SK-N-SH (cell line): ENCODE data around the gene USE1. TPM values are rescaled to one million over a fixed set of nuclear protein-coding genes. Genes with fewer than 3 reads are reported as not detected.

Experiments
- CTCF ChIA-PET: fragments of 300-600, 350-600 bp; formaldehyde crosslinking; extraction: SDS; loops from one replicate; lab custom pipeline; 2021; lab: Yijun Ruan, JAX
- POLR2A ChIA-PET: fragments of 350-600 bp; sonication (Branson Sonifier 250); formaldehyde crosslinking; extraction: SDS; loops from one replicate; lab custom pipeline; 2020; ENCODE audit warnings: antibody characterized with exemption, inconsistent platforms; lab: Yijun Ruan, JAX
- DNase-seq: peaks from one replicate; pipeline ENCODE4 v3.0.0; 2012
- H2AFZ ChIP-seq: fragments of 200-600 bp; sonication (generic); 2 replicates; pipeline ENCODE4 v1.8.1; 2016; ENCODE audit warnings: antibody characterized with exemption, mild to moderate bottlenecking, low read depth
- H3F3A ChIP-seq: fragments of 200-600 bp; sonication (generic); replicated peaks from 2 replicates; pipeline ENCODE3; 2016; ENCODE audit warnings: antibody characterized with exemption, mild to moderate bottlenecking; ENCODE audit not compliant: insufficient read depth
- H3K27ac ChIP-seq, 2 experiments: fragments of 200-500 bp in 1 of 2; fragments of 200-600 bp in 1 of 2; sonication (Bioruptor generic) in 1 of 2; sonication (generic), shearing (Covaris generic) in 1 of 2; 2 replicates each; pipeline versions ENCODE4 v1.5.1 to v1.6.1; 2014 to 2016; ENCODE audit warnings: low read depth in 2 of 2, inconsistent platforms in 1 of 2, low read length in 1 of 2, mild to moderate bottlenecking in 1 of 2, mixed read lengths in 1 of 2
- H3K27me3 ChIP-seq: fragments of 200-600 bp; sonication (generic), shearing (Covaris generic); 2 replicates; pipeline ENCODE4 v1.6.1; 2016; ENCODE audit warnings: mixed run types; ENCODE audit not compliant: insufficient read depth
- H3K36me3 ChIP-seq, 2 experiments: fragments of 200-500 bp in 1 of 2; fragments of 200-600 bp in 1 of 2; sonication (Bioruptor generic) in 1 of 2; sonication (generic) in 1 of 2; replicated peaks in 1 of 2; 2 replicates each; pipeline versions ENCODE3 to v1.5.1; 2014 to 2016; ENCODE audit warnings: low read length in 1 of 2, mild to moderate bottlenecking in 1 of 2; ENCODE audit not compliant: insufficient read depth in 2 of 2, control insufficient read depth in 1 of 2
- H3K4me1 ChIP-seq, 2 experiments: fragments of 200-500 bp in 1 of 2; fragments of 200-600 bp in 1 of 2; sonication (Bioruptor generic) in 1 of 2; sonication (generic), shearing (Covaris generic) in 1 of 2; 2 replicates each; pipeline versions ENCODE4 v1.5.1 to v1.6.1; 2014 to 2016; ENCODE audit warnings: low read depth in 1 of 2, low read length in 1 of 2, mixed run types in 1 of 2; ENCODE audit not compliant: insufficient read depth in 2 of 2, control insufficient read depth in 1 of 2
- H3K4me2 ChIP-seq: fragments of 200-600 bp; sonication (generic), shearing (Covaris generic); 2 replicates; pipeline ENCODE4 v1.6.1; 2017; ENCODE audit warnings: mixed run types
- H3K4me3 ChIP-seq, 2 experiments: fragments of 200-500 bp in 1 of 2; fragments of 200-600 bp in 1 of 2; sonication (Bioruptor generic) in 1 of 2; sonication (generic), shearing (Covaris generic) in 1 of 2; 2 replicates each; pipeline versions ENCODE4 v1.5.1 to v1.8.1; 2014 to 2016; ENCODE audit warnings: low read depth in 2 of 2, inconsistent platforms in 1 of 2, low read length in 1 of 2, mild to moderate bottlenecking in 1 of 2, mixed read lengths in 1 of 2, moderate library complexity in 1 of 2
- H3K79me2 ChIP-seq: fragments of 200-600 bp; sonication (generic); 2 replicates; pipeline ENCODE4 v1.8.1; 2017; ENCODE audit warnings: mild to moderate bottlenecking; ENCODE audit not compliant: insufficient read depth
- H3K9ac ChIP-seq: fragments of 200-600 bp; sonication (generic); 2 replicates; pipeline ENCODE4 v1.6.1; 2017; ENCODE audit warnings: mixed run types
- H3K9me2 ChIP-seq: fragments of 200-600 bp; sonication (generic); 2 replicates; pipeline ENCODE4 v1.6.1; 2017; ENCODE audit warnings: mixed run types
- H3K9me3 ChIP-seq: fragments of 200-600 bp; sonication (generic); 2 replicates; pipeline ENCODE4 v1.6.1; 2017; ENCODE audit warnings: mixed run types, mild to moderate bottlenecking, moderate library complexity
- H4K20me1 ChIP-seq: fragments of 200-600 bp; sonication (generic); 2 replicates; pipeline ENCODE4 v1.6.1; 2017; ENCODE audit warnings: mild to moderate bottlenecking, mixed run types; ENCODE audit not compliant: insufficient read depth
- CHD2 ChIP-seq: fragments of 150-350 bp; IDR thresholded peaks from 2 replicates; pipeline ENCODE4 v1.6.1; 2018; ENCODE audit warnings: low read length; ENCODE audit not compliant: partially characterized antibody
- EZH2phosphoT487 ChIP-seq: fragments of 200-600 bp; sonication (generic); IDR thresholded peaks from 2 replicates; pipeline ENCODE4 v1.6.1; 2017; ENCODE audit warnings: low read depth, mixed run types, mild to moderate bottlenecking, antibody characterized with exemption, moderate library complexity, borderline replicate concordance
- FOSL2 ChIP-seq: IDR thresholded peaks from 2 replicates; pipeline ENCODE4 v1.4.0; 2012; ENCODE audit warnings: low read depth, mild to moderate bottlenecking, moderate library complexity, borderline replicate concordance
- JUND ChIP-seq: IDR thresholded peaks from 2 replicates; pipeline ENCODE4 v1.4.0; 2012
- MXI1 ChIP-seq: IDR thresholded peaks from 2 replicates; pipeline ENCODE4 v1.6.1; 2012; ENCODE audit warnings: mild to moderate bottlenecking, low read depth, low read length, improper control_type of control experiment
- NFIC ChIP-seq: IDR thresholded peaks from 2 replicates; pipeline ENCODE4 v1.4.0; 2012; ENCODE audit warnings: borderline replicate concordance
- POLR2AphosphoS5 ChIP-seq: IDR thresholded peaks from 2 replicates; pipeline ENCODE4 v1.6.1; 2012; ENCODE audit warnings: low read depth, low read length
- RFX5 ChIP-seq: IDR thresholded peaks from 2 replicates; pipeline ENCODE4 v1.6.1; 2012; ENCODE audit warnings: mild to moderate bottlenecking, improper control_type of control experiment, low read length
- SIN3A ChIP-seq: IDR thresholded peaks from 2 replicates; pipeline ENCODE4 v1.6.1; 2012; ENCODE audit warnings: low read depth, mild to moderate bottlenecking, low read length, moderate library complexity, borderline replicate concordance
- SMC3 ChIP-seq: IDR thresholded peaks from 2 replicates; pipeline ENCODE4 v1.6.1; 2012; ENCODE audit warnings: low read depth, low read length, improper control_type of control experiment
- TCF12 ChIP-seq: IDR thresholded peaks from 2 replicates; pipeline ENCODE4 v1.4.0; 2012
- YY1 ChIP-seq: IDR thresholded peaks from 2 replicates; pipeline ENCODE4 v1.4.0; 2012; ENCODE audit warnings: low read depth, mild to moderate bottlenecking
- WGBS: methylation state at CpG from one replicate; pipeline ENCODE4 v1.1.6; 2017; ENCODE audit warnings: low lambda C conversion rate; 5-methylcytosine and 5-hydroxymethylcytosine counted together
- polyA plus RNA-seq, 3 experiments: library from polyadenylated mRNA; depleted of rRNA; stranded (reverse); fragments of >200 nt; gene quantifications; 2 replicates each; pipeline ENCODE4 v1.2.3, GENCODE V29; 2012
- TF ChIP-seq, protein P1 (sequence below): IDR thresholded peaks from 2 replicates; pipeline ENCODE4 v1.4.0; 2012; ENCODE audit warnings: low read depth, borderline replicate concordance
- TF ChIP-seq, protein P2 (sequence below): IDR thresholded peaks from 2 replicates; pipeline ENCODE4 v1.4.0; 2012; ENCODE audit warnings: low read depth, borderline replicate concordance
- TF ChIP-seq, protein P3 (sequence below): fragments of 150-350 bp; IDR thresholded peaks from 2 replicates; pipeline ENCODE4 v1.6.1; 2016; ENCODE audit warnings: mild to moderate bottlenecking, low read depth, low read length
- TF ChIP-seq, protein P4 (sequence below): fragments of 200-600 bp; sonication (generic); IDR thresholded peaks from 2 replicates; pipeline ENCODE4 v1.6.1; 2017; ENCODE audit warnings: antibody characterized with exemption, mild to moderate bottlenecking, moderate library complexity
- TF ChIP-seq, protein P5 (sequence below): IDR thresholded peaks from 2 replicates; pipeline ENCODE4; 2012

Gene USE1
- polyA plus RNA-seq, 1 of the 3 experiments (the other 2 are of a cell fraction) = 81.8 TPM

GRCh38 chr19:17209126-17210036 is 5.8 kb upstream of the USE1 start:
- H3K36me3 ChIP-seq = peaks cover 13 to 37% of the 10 kb centered on the region in 2 experiments
- H3K27ac ChIP-seq = peak overlapping the region in 1 of 2 experiments; percentile 5; a peak in 1 of 4 replicates
- H3K27me3 ChIP-seq = no peaks in the 10 kb centered on the region
- H3K9me2 ChIP-seq = no peaks in the 10 kb centered on the region
- TF ChIP-seq JUND = no peak
- no peak for TF ChIP-seq SMC3
- no peak for TF ChIP-seq SIN3A
- TF ChIP-seq EZH2phosphoT487 = no peak
- TF ChIP-seq YY1 = no peak
- TF ChIP-seq MXI1 = no peak
- TF ChIP-seq, protein P1, sequence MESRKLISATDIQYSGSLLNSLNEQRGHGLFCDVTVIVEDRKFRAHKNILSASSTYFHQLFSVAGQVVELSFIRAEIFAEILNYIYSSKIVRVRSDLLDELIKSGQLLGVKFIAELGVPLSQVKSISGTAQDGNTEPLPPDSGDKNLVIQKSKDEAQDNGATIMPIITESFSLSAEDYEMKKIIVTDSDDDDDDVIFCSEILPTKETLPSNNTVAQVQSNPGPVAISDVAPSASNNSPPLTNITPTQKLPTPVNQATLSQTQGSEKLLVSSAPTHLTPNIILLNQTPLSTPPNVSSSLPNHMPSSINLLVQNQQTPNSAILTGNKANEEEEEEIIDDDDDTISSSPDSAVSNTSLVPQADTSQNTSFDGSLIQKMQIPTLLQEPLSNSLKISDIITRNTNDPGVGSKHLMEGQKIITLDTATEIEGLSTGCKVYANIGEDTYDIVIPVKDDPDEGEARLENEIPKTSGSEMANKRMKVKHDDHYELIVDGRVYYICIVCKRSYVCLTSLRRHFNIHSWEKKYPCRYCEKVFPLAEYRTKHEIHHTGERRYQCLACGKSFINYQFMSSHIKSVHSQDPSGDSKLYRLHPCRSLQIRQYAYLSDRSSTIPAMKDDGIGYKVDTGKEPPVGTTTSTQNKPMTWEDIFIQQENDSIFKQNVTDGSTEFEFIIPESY = no peak
- TF ChIP-seq, protein P2, sequence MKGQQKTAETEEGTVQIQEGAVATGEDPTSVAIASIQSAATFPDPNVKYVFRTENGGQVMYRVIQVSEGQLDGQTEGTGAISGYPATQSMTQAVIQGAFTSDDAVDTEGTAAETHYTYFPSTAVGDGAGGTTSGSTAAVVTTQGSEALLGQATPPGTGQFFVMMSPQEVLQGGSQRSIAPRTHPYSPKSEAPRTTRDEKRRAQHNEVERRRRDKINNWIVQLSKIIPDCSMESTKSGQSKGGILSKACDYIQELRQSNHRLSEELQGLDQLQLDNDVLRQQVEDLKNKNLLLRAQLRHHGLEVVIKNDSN = no peak
- no peak for TF ChIP-seq POLR2AphosphoS5
- TF ChIP-seq, protein P3, sequence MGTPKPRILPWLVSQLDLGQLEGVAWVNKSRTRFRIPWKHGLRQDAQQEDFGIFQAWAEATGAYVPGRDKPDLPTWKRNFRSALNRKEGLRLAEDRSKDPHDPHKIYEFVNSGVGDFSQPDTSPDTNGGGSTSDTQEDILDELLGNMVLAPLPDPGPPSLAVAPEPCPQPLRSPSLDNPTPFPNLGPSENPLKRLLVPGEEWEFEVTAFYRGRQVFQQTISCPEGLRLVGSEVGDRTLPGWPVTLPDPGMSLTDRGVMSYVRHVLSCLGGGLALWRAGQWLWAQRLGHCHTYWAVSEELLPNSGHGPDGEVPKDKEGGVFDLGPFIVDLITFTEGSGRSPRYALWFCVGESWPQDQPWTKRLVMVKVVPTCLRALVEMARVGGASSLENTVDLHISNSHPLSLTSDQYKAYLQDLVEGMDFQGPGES = no peak
- no peak for TF ChIP-seq TCF12
- no peak for TF ChIP-seq CHD2
- POLR2A ChIA-PET = no interaction called here
- peaks cover under 1 to 2% of the 10 kb centered on the region in 2 experiments; a peak in 2 of 4 replicates for H3K4me1 ChIP-seq
- H3K4me3 ChIP-seq = no peak overlapping the region
- no peaks in the 10 kb centered on the region for H3K9me3 ChIP-seq
- no peak overlapping the region for H3K4me2 ChIP-seq
- WGBS = 70% methylated on average over 18 of the region's 28 CpGs
- peaks cover 8% of the 10 kb centered on the region for H3F3A ChIP-seq
- CTCF ChIA-PET = interaction anchor here (0.6 to 1.6 kb wide), 2 partner anchors 27 to 73 kb away, joined by 3 to 4 read pairs; partner anchors contain the start of gene ANKLE1
- no peaks in the 10 kb centered on the region for H3K79me2 ChIP-seq
- no peaks in the 10 kb centered on the region for H4K20me1 ChIP-seq
- no peak overlapping the region for H3K9ac ChIP-seq
- no peak overlapping the region for H2AFZ ChIP-seq
- peak; percentile 95 for DNase-seq

DNA sequence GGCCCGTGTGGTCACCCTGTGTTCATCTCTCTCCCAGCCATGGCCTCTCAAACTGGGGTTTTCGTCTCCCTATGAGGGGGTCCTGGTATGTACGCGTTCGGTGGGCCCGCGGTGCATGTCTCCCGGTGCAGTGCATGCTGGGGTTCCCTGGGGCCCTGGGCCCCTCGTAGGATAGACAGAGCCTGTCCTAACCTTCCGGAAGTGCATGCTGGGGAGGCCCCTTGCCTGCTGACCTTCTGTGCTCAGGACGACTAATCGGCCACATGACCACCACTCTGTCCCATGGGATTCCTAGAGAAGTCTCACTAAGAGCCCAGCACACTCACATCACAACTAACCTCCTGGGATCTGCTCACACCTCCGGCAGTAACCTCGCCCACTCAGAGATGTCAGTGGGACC is 4.9 kb upstream of the USE1 start:
- H3F3A ChIP-seq = peaks cover 13% of the 10 kb centered on the region
- peaks cover 5 to 7% of the 10 kb centered on the region in 2 experiments; a peak in 3 of 4 replicates for H3K4me1 ChIP-seq
- no peak overlapping the region for H3K9ac ChIP-seq
- H4K20me1 ChIP-seq = no peaks in the 10 kb centered on the region
- WGBS = 100% methylated on average over 9 of the region's 14 CpGs
- H3K9me3 ChIP-seq = no peaks in the 10 kb centered on the region
- H3K9me2 ChIP-seq = no peaks in the 10 kb centered on the region
- no peak overlapping the region for H2AFZ ChIP-seq
- no peaks in the 10 kb centered on the region for H3K27me3 ChIP-seq
- no peak for DNase-seq
- POLR2A ChIA-PET = no interaction called here
- CTCF ChIA-PET = no interaction called here
- no peak overlapping the region for H3K4me2 ChIP-seq
- no peak overlapping the region for H3K4me3 ChIP-seq
- H3K27ac ChIP-seq = no peak overlapping the region
- H3K79me2 ChIP-seq = no peaks in the 10 kb centered on the region
- peaks cover 13 to 37% of the 10 kb centered on the region in 2 experiments for H3K36me3 ChIP-seq
- TF ChIP-seq, protein P4, sequence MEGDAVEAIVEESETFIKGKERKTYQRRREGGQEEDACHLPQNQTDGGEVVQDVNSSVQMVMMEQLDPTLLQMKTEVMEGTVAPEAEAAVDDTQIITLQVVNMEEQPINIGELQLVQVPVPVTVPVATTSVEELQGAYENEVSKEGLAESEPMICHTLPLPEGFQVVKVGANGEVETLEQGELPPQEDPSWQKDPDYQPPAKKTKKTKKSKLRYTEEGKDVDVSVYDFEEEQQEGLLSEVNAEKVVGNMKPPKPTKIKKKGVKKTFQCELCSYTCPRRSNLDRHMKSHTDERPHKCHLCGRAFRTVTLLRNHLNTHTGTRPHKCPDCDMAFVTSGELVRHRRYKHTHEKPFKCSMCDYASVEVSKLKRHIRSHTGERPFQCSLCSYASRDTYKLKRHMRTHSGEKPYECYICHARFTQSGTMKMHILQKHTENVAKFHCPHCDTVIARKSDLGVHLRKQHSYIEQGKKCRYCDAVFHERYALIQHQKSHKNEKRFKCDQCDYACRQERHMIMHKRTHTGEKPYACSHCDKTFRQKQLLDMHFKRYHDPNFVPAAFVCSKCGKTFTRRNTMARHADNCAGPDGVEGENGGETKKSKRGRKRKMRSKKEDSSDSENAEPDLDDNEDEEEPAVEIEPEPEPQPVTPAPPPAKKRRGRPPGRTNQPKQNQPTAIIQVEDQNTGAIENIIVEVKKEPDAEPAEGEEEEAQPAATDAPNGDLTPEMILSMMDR = no peak
- no peak for TF ChIP-seq NFIC
- TF ChIP-seq CHD2 = no peak
- TF ChIP-seq, protein P5, sequence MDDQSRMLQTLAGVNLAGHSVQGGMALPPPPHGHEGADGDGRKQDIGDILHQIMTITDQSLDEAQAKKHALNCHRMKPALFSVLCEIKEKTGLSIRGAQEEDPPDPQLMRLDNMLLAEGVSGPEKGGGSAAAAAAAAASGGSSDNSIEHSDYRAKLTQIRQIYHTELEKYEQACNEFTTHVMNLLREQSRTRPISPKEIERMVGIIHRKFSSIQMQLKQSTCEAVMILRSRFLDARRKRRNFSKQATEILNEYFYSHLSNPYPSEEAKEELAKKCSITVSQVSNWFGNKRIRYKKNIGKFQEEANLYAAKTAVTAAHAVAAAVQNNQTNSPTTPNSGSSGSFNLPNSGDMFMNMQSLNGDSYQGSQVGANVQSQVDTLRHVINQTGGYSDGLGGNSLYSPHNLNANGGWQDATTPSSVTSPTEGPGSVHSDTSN = no peak
- no peak for TF ChIP-seq FOSL2
- TF ChIP-seq, protein P3 = no peak
- TF ChIP-seq RFX5 = no peak
- TF ChIP-seq YY1 = no peak
- no peak for TF ChIP-seq TCF12
